NCI-H2196 (cell line): ENCODE results near the gene CRACR2B.

ENCODE experiments used
- DNase-seq: peaks from one replicate; lab custom pipeline; 2025; ENCODE audit not compliant: unreplicated experiment; lab: John Stamatoyannopoulos, UW

CRACR2B gene

GRCh38 chr11:865462-866430 lies 38.0 kb downstream of the CRACR2B start:
- no peak for DNase-seq

DNA sequence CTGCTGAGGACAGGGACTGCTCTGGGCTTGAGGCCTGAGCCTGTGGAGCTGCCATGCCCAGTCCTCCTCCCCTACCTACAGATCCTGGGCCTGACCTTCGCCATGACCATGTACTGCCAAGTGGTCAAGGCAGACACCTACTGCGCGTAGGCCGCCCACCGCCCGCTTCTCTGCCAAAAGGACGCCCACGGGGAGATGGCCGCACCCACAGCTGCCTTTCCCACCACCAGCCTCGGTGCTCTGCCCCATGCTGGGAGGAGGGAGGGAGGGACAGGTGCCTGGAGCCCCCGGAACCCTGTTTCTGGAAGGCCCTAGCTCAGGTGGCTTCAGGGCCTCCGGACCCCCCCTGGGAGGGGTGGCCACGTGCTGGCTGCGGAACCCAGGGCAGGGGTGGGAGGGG lies 38.8 kb downstream of the CRACR2B start:
- no peak for DNase-seq

DNA sequence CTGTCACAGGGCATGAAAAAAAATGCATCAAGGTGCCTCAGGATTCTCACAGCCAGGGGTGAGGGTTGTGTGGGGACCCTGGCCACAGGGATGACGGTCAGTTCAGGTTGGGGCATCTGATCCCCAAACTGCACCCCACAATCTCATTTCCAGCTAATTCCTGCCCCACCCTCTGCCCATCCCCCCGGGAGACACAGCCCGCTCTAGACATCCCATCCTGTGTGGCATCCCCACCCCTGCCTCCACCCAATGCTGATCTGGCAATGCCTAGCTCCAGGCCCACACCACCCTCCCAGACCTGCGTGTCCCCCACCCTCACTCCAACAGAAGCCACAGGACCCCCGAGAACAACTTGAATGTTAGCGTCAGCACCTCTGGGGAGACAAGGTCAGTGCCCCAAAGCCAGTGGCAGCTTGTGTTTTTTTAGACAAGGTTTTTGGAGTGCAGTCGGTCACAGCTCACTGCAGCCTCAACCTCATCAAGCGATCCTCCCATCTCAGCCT lies 40.2 kb downstream of the CRACR2B start:
- DNase-seq, result no peak

DNA sequence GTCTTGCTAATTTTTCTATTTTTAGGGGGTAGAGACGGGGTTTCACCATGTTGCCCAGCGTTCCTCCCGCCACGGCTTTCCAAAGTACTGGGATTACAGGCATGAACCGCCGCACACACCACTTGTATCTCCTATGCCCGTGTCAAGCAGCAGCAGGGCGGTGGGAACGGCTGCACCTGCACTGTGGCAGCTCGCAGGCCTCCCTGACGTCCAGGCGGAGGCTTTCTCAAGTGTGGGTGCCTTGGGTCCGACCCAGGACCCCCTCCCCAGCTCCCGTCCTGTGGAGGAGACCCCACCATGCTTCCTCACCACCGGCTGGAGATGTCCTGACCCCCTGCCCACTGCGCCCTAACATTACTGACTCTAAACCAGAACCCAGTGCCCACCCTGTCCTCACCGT lies 40.7 kb downstream of the CRACR2B start:
- DNase-seq, result no peak

DNA sequence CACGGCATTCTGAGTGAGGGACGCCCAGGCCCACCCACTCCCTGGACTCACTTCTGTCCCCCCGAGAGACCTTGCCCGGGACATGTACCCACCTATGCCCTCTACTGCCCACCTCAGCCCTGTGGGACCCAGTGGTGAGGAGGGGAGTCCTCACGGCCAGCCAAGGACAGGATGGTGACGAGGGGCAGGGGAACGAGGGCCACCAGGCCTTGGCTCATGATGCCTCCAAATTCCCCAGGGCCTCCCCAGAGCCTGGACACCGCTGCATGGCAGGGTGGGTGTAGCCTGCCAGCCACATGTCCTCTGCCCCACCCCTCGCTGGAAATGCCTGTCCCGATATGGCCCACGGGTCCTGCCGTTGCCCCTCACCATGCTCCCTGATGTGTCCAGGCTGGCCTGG lies 41.1 kb downstream of the CRACR2B start:
- DNase-seq, result no peak

- no peak for DNase-seq
Measured at GRCh38 chr11:869399-870126, 41.8 kb downstream of the CRACR2B start.

- no peak for DNase-seq
Measured at GRCh38 chr11:870127-870413, 42.4 kb downstream of the CRACR2B start.

DNA sequence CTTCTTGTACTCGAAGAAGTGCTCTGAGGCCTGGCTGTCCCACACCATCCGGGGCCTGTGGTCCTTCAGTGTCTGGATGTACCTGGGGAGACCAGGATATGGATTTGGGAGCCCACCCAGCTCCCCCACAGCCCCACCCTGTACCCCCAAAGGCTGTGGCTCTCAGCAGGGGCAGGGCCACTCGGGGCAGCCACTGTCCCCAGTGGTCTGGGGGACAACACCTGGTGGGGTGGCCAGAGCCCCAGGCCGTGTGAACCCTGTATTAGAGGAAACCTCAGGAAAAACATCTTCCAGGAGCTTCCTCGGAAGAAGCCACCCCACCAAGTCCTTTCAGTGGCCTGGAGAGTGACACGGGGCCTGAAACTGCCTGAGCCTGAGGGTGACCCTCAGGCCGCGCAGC lies 42.7 kb downstream of the CRACR2B start:
- no peak for DNase-seq

DNA sequence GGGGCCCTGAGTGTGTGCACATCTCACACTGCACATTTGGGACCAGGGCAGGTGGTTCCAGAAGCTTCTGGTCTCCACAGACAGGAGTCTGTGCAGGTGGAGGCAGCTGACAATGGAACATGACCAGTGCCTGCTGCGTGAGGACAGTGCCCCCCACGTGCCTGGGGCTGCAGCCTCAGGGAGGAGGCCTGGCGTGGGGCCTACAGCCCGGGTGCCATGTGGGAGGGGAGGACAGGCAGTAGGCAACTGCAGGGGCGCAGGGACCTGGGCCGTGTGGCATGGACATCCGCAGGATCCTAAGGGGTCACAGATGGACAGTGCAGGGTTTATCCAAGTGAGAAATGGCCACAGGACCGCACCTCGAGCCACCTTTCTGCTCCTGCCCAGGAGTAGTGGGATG lies 43.8 kb downstream of the CRACR2B start:
- no peak for DNase-seq

DNA sequence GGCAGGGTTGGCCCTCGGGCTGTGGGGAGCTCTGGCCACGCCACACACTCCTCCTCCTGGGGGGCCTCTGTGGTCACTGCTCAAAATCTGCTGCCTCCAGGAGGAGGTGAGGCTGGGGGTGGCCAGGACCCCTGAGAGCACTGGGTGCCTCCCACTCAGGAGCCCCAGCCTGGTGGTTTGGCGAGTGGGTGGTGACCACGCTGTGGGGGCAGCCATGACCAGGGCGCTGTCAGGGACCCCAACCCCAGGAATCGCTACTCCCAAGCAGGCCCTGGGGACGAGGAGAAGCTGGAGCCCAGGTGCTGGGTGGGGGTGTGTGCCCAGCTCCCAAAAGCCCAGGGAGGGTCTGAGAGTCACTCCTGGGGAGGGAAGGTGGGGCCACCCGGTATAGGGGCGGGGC lies 45.1 kb downstream of the CRACR2B start:
- DNase-seq, result no peak

DNA sequence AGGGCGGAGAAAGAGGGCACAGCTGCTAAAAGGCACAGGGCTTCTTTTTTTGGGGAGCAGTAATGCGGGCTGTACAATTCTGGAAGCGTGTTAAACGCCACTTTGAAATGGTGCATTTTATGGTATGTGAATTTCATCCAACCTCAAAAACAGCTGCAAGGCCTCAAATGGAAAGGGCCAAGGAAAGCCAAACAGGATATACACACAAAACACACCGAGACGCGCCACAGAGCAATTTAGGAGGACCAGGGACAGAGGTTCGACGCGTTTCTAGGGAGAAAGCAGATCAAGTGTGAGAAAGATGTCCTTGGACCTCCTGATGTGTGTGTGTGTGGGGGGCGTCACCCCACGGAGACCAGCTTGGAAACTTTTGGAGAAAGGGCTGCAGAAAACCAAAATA lies 46.0 kb downstream of the CRACR2B start:
- no peak for DNase-seq

- no peak for DNase-seq
Measured at GRCh38 chr11:875203-875602, 47.5 kb downstream of the CRACR2B start.

DNA sequence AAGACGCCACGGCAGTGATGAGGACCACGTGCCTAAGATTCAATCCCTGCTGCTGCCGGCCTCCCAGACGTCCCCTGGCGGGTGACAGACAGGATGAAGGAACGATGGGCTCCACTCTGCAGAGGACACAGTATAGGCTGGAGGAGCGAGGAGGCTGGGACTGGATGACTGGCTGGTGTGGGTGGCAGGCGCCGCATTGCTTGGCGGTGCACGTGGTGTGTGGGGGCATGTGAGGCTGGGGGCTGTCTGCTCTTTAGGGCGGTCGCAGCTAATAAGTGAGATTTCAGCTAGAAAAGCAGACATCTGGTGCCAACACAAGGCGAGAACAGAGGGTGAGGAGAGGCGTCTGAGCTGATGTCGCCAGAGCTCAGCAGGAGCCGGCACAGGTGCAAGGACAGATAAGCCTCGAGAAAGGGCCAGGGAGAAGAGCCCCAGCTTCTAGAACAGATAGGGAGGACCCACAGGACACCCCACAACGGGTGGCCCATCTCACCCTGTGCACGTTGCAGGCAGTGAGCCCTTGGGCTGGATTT lies 48.1 kb downstream of the CRACR2B start:
- no peak for DNase-seq

GRCh38 chr11:876545-876944 lies 48.8 kb downstream of the CRACR2B start:
- peak; percentile 73 for DNase-seq

DNA sequence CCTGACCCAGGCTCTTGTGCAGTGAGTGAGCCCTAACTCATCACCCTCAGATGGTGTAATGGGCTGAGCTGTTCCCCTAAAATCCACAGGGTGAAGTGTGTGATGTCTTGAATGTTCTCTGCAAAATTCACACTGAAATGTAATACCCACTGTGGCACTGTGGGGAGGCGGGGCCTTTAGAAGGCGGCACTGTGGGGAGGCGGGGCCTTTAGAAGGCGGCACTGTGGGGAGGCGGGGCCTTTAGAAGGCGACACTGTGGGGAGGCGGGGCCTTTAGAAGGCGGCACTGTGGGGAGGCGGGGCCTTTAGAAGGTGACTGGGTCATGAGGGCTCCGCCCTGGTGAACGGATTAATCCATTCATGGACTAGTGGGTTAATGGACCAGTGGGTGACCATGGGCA lies 49.8 kb downstream of the CRACR2B start:
- peak; percentile 23 for DNase-seq

DNA sequence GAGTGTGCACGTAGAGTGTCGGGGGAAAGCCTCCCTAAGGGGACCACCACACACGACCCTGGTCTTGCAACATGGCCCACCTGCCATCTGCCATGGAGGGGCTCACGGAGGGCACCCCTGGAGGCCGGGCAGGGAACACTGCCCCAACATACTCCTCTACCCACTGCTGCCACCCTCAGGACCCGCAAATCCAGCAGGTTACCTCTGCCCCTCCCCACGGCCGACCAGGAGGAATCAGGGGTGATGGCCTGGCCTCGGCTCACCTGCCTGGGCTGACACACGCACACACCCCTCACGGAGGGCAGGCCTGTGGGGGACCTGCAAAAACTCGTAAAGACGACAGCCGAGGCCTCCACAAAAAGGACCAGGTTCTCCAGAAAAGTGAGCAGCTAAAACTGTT lies 52.7 kb downstream of the CRACR2B start:
- no peak for DNase-seq
